Middle frontal gyrus (tissue), 1 donor: ENCODE measurements around the gene SEC16B.

Source experiments
- DNase-seq: peaks from one replicate; pipeline ENCODE4 v3.0.0-alpha.2; 2015; ENCODE audit warnings: low spot score; ENCODE audit errors: extremely low spot score

Gene SEC16B

DNA sequence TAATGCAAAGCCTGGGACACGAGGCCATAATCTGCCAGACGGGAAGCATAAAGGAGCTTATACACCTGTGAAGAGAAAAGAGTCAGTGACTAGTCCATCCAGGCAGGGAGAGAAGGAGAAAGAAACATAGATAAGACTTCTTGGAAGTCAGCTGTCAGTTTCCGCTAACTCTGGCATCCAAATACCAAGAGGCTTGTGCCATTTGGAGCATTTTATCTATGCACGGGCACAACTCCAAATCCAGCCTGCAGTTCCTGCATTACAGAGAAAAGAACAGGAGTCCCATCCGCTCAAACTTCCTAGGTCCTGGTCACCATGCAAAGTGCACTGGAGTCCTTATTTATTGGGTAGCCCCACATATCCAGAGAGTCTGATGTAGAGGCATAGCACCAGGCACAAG is 27.9 kb downstream of the SEC16B start:
- DNase-seq, result no peak

DNA sequence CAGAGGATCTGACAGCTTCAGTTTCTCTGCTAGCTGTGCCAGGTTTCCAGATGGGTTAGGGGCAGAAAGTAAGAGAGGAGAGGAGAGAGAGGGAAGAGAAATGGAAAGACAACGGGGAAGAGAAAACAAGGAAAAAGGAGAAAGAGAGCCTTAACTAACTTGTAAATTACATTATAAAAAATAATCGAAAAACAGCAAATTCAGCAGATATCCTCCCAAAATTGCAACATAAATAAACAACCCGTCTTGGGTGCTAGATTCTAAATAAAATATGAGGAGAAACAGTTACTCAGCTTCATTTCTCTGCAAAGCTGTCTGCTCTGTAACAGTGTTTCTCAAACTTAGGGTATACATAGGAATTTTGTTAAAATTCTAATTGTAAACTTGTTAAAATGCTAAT is 29.2 kb downstream of the SEC16B start:
- DNase-seq, result no peak

DNA sequence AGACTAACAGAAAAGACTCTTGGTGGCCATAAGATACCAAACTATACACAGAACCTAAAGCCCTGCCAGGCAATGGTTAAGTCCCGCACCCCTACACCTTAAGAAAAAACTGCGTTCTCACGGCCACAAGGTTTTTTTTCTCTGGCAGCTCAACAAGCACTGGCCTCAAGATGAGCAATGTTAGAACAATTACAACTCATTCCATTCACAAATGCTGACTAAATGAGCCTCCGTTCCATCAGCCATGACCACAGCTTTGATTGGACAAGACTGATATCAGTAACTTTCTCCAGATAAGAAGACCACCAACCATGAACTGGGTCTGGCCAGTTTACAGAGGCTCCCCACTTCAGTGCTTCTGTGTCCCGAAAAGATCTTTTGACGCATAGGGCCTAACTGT is 31.9 kb downstream of the SEC16B start:
- DNase-seq, result no peak

DNA sequence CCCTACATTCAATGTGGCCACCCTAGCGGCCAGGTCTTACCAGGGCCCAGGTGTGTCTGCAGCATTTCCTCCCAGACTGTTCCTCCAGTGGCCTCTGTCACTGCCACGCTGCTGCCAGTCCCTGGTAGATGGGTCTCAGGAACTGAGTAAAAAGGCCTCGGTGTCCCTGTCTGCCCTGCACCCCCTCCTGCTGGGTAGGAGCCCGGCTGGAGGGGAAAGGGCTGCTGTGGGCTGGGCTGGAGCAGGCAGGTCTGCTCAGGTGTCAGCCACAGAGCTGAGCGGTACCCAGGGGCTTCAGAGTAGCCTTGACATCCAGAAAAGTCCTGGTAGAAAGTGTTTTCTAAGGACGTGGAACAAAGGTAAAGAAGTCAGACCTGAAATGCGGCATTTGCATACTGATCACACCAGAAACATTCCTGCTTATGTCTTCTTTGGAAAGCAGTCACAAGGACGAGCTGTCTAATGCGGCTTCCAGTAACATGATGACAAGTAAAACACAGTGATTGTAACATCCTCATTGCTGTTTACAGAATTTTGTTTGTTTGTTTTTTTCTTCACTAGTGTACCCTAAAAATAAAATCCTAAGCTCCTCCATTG is 32.6 kb downstream of the SEC16B start:
- DNase-seq, result no peak

DNA sequence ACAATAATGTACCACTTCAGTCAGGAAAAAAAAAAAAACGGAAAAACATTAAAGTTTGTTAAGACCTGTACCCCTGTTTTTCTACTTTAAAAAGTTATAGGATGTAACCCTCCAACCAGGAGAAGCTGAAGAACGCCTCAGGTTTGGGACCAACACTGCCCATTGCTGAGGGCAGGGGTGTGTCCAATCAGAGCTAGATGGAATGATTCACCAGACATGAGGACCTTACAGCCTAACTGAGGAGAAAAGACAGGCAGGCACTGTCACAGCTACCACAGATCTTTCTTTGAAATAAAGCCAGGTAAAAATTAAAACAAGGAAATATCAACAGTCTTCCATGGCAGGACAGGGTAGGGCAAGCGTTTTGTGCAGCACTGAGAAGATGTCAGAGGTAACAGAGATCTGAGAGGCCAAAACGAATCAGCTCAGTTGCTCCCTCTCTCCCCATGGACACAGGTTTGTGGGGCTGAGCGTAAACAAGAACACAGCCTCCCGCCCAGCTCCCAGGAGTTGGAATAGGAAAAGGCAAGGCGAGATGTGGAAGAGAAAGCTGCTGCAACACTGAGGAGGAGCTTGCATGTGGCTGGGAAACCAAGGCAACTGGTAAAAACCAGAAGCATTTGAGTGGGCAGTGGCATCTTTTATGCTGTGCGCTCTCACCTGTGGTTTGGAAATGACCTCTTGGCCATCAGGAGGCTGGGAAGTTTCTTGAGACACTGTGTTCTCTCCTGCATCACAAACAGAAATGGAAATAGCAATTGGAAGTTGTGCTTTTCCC is 34.0 kb downstream of the SEC16B start:
- no peak for DNase-seq

DNA sequence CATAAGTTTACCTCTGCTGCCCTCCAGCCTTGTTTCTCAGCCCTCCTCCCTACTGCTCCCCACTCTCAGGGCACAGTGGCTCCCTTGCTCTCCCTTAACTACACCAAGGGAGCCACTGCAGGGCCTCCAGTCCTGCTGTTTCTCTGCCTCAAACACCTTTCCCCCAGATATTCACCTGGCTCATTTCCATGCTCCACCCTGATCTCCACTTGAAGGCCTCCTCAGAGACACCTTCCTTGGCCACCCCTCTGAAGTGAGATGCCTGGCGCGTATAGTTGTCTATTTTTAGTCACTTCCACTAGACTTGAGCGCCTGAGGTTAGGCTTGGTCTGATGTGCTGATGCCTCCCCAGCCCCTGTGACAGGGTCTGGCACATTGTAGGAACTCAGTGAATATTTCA is 34.9 kb downstream of the SEC16B start:
- no peak for DNase-seq

DNA sequence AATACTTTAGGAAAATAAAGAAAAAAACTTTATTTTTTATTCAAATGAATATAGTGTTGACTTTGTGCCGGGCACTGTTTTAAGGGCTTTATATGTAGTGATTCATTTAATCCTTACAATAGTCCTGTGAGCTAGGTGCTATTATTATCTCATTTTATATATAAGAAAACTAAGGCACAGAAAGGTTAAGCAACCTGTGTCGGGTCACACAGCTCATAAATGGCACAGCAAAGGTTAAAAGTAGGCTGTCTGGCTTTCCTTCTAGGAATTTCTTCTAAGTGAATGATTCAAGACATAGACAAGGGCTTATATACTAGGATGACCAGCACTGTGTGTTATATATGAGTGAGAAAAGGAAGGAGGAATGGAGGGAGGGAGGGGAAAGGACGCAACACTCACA is 35.4 kb downstream of the SEC16B start:
- no peak for DNase-seq

DNA sequence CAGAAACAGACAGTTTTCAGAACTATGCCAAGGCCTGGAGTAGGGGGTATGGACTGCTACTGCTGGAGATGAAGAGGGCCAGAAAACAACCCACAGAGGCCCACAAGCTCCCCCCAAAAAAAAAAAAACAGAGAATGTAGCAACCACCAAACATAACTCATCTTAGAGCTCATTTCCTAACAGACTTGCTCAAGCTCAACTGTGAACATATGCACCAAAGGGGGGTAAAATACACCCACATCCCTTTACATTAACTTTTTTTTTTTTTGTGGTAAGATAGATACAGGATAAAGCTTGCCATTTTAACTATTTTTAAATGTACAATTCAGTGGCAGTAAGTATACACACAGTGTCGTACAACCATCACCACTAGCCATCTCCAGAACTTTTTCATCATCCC is 36.0 kb downstream of the SEC16B start:
- DNase-seq, result no peak

DNA sequence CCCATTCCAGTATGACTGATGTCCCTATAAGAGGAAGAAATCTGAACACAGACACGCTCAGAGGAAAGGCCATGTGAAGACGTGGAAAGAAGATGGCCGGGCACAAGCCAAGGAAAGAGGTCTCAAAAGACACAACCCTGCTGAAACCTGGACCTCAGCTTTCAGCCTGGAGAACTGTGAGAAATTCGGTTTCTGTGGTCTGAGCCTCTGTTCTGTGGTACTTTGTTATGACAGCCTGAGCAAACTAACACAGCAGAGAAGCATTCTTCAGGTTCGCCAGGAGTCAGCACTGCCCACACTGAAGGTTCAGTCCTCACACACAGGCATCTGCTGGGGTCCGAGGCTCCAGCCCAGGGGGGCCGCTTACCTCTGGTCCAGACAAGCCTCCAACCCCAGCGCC is 37.7 kb downstream of the SEC16B start:
- DNase-seq, result no peak

DNA sequence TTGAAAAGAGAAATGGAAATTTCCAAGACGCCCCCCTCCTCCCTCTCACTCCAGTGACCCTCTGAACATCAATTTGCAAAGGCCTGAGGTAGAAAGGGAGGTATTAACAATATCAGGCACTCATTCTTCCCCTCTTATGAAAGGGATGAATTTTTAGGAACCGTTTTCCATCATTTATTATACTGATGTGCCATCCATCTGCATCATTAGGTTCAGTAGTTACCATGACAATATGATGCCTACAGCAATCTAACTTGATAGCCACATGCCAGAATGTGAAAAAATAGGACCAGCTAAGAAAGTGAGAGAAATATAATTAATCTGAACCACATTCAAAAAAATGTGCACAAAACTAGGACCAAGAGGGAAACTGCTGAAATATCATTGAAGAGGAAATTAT is 40.9 kb downstream of the SEC16B start:
- no peak for DNase-seq

DNA sequence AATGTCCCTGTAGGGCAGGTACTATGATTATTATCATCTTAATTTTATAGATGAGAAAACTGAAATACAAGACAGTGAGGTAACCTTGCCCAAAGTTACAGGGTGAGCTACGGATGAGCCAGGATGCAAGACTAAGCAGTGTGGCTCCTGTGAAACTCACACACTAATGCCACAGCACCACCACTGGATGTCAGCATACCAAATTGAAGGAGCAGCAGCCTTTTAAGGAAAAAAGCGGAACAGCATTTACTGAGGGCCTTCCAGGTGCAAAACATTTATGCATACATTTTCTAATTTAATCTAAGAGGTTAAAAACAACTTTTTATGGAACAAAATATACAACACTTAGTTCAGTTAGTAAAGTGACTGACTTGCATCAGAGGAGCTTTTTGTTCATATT is 41.7 kb downstream of the SEC16B start:
- no peak for DNase-seq

DNA sequence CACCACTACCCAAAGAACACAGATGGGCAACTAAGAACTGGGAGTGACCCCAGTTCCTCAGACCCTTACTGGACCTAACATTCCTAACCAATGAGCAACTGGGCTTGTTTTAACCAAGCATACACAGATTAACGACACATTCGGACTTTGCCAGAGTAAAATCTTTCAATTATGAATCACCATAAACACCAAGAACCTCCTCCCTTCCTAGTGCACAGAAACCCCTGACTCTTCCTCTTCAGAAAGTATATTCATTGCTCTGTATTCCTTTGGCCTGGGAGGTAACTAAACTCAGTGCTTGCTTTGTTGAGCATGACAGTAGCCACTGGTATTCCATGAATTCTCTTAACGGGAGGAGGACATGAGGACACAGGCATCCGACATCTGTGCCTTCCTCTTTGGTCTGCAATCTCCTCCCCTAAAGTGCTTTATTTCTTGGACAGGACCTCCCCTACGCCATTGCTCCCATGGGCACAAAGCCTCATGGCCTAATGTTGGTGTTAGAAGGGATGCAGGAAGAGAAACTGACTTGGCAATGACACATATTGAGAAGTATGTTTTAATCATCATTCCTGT is 42.7 kb downstream of the SEC16B start:
- DNase-seq, result no peak

DNA sequence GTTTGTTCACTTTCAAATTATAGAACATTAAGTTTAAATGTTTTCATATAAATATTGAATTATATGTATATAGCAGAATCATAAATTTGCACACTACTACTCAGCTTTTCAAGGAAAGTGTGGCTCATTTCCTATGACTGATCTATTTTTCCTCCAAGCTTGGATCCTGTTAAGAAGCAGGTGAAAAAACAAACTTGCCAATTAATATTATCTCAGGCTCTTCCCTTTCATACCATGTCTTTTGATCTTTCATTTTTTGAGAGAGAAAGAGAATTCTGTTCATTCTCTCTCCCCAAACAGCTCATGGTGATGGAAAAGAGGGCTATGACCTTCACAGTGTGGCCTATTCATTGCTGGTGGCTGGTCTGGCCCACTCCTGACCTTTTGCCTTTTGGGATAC is 43.7 kb downstream of the SEC16B start:
- DNase-seq, result no peak

DNA sequence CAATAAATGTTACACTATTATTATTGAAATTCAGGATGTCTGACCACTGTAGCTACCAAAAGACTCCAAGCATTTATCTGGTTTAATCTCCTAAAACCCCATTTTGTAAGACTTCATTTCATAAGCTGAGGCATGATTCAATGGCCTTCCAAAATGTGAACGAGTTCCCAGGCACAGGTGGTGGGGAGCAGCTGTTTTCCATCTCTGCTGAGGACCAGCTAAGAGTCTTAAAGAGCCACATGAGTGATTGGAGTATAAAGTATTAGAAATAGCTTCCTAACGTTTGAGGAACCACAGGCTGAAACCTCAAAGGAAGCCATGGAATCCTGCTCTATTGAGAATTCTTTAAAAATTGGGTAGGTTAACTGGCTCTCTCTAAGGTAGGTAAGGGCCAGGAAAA is 44.9 kb downstream of the SEC16B start:
- DNase-seq, result no peak

DNA sequence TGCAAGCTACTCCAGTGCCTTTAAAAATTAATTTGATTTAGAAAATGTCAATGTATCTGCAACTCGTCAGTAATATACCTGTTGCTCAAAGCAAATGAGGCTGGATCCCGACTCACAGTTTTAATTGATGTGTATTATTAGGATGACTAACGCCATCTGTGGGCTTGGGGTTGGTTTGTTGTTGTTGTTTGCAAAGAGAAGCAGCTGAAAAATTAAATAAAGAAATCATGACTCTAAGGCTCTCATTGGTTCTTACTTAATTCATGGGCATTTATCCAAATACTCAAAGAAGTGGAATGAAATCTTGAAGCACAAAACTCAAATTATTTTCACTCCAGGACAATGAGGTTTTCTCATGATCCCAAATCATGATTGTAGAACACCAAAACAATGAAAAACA is 46.4 kb downstream of the SEC16B start:
- no peak for DNase-seq

DNA sequence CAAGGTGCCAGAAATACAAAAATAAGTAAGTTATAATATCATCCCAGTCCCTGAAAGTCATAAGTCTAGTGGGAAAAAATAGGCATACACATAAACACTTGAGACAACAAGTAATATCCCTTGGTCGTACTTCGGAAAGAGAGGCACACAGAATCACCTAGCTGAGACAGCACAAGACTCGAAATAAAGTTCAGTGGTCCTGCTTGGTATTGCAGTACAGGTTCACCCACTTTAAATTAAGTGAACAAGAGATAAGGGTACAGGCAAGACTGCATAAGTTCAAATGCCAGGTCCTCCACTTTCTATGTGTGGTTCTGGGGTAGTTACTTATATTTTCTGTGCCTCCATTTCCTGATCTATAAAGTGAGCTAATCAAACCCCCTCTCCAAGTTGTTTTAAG is 47.6 kb downstream of the SEC16B start:
- DNase-seq, result no peak

DNA sequence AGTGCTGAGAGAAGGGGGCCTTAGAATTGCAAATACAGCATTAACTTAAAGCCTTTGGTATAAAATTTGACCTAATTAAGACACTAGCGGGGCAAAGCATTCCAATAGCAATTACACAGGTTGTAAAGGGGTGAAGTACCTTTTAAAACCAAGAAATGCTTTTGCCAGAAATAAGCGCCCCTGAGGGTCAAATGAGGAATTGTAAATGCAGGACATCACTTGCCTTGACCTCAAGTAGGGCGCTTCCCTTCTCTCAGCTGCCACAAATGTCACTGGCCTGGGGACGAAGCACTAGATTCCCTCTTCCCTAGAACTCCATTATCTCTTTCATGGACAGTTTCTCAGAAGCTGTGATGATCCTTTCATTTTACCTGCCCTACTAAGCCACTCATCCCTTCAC is 48.3 kb downstream of the SEC16B start:
- DNase-seq, result no peak

DNA sequence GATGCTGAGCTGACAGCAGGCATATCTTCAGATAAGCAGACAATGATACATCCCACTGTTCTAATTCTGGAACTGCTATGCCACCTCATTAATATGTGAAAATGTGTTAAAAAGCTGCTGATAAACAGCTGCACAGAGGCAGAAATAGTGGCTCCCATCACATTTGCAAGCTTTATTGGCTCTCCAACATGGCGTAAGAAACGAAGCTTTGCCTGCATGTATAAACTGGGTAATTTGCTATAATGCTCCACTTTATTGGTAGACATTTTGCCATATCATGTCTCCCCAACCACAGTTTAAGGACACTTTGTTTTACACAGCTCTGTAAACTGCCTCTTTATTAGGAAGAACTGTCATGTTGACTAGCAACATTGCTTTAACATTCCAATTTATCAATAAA is 49.8 kb downstream of the SEC16B start:
- DNase-seq, result no peak

DNA sequence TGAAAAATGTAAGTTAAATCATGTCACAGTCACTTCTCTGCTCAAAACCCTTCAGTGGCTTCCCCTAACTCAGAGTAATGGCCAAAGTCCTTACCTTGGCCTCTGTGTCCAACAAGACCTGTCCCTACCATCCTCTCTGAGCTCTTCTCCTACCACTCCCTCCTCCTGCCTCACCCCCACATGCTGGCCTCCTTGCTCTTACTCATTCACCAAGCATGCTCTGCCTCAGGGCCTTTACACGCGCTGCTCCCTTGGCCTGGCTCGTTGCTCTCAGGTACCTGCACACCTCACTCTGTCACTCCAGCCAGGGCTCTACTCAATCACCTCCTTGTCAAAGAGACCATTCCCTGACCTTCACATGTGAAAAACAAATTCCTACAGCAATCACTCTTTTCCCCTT is 54.2 kb downstream of the SEC16B start:
- no peak for DNase-seq

DNA sequence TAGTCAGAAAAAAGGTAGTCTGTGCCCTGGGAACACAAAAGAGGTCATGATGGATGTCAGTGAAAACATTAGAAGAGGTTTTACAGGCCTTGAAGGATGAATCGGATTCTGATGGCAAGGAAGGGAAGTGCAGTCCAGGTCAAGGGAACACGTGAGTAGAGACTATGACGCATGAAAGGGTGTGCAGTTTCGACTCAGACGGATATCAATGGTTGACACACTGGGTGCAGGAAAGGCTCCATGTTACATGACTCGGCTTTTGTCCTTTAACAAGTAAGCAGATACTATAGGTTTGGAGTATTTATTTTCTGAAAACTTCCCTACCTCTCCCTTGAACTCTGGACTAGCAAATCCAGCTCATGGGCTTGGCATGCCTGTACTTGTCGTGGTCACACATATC is 55.3 kb downstream of the SEC16B start:
- DNase-seq, result no peak

DNA sequence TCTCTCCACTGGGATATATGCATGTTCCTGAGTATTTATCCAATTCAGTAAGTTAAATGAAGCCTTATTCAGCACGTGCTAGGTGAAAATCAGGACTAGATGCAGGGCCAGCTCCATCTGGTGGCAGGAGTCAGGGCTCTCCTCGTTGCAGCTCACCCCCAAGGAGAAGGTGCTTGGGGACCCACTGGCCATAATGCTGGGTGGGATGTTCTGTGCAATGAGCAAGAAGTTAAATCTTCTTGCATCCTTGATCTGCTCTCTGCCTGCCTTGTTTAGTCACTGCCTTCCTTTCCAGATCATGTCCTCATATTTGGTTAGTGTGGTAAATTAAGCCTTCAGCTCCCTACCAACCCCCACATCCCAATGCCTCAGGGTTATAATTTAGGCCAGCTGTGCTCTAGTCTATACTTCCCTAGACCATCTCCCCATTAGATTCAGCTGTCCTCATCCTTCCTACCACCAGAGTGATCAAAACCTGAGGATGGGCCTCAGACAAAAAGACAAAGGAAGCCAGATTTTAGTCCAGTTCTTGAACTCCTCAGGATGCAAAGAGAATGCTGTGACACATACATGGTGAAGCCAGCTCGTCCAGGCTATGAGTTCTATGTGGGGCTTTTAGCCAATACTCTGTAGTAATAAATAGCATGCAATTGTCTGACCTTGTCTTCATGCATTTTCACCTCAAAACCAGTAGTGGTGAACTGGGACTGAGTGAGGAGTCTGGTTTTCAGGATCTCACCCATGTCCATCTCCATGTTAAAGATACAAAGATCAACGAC is 55.9 kb downstream of the SEC16B start:
- DNase-seq, result no peak

DNA sequence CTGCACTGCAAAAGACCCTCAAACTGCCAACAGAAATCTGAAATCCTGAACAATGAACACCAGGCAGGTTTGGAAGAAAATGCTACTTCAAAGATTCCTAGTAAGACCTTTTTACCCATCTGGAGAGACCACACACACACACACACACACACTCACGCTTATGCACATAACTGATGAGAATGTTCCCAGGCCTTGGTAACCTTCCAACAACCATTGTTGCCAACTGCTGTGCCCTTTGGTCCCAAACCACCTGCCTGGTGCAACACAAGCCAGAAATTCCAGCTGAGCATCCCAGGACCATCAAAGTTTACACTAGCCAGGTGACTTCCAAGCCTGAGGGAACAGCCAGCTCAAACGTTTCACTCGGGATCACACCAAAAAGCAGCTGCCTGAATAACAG is 56.9 kb downstream of the SEC16B start:
- DNase-seq, result no peak
